HG03196 (cell line): Measurements from ENCODE around the gene GPD2.
"Not testable (repeated sequence)": the region's sequence is repeated elsewhere in the genome, so short reads cannot be mapped to it uniquely, and the experiment has no call there.

ENCODE experiments used
- ATAC-seq: cut with Tn5 transposase; IDR thresholded peaks from one replicate; pipeline ENCODE4 v1.9.1; 2021; ENCODE audit not compliant: unreplicated experiment

GPD2 gene

GRCh38 chr2:156580501-156580900 lies 144.3 kb downstream of the GPD2 start:
- no peak for ATAC-seq

GRCh38 chr2:156581280-156581679 lies 145.1 kb downstream of the GPD2 start:
- ATAC-seq, result no peak

DNA sequence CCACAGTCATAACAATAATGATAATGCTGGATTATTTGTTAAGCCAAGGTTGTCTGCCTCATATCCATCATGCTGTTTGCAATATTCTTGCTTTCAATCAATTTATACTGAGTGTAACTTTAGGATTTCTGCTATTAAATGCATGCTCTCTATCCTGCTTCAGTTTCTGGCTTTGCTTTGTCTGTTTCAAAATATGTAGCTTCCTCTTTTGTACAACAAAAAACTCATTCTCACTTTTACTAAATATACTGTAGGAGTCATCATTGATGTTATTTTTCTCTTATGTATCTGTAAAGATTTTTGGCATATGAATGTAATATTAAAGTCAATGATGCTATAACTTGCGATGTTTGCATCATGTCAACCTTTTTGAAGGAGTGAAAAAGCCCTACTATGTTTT lies 149.3 kb downstream of the GPD2 start:
- no peak for ATAC-seq

DNA sequence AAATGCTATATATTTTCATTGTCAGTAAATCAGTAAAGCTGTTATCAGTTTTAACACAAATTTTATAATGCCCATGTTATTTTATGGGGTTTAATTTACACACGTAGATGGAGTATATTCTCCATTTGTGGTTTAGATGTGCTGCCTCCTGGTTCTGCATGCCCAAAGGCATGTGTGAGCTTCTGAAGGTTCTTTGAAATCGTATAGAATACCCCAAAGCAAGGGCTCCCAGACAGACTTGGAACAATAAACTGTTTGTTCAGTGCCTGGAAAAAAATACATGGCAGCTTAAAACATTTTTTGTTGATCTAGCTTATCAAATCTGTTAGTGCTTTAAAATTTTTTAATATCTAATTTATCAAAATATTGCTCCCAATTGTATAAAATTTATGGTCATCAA lies 150.4 kb downstream of the GPD2 start:
- no peak for ATAC-seq

DNA sequence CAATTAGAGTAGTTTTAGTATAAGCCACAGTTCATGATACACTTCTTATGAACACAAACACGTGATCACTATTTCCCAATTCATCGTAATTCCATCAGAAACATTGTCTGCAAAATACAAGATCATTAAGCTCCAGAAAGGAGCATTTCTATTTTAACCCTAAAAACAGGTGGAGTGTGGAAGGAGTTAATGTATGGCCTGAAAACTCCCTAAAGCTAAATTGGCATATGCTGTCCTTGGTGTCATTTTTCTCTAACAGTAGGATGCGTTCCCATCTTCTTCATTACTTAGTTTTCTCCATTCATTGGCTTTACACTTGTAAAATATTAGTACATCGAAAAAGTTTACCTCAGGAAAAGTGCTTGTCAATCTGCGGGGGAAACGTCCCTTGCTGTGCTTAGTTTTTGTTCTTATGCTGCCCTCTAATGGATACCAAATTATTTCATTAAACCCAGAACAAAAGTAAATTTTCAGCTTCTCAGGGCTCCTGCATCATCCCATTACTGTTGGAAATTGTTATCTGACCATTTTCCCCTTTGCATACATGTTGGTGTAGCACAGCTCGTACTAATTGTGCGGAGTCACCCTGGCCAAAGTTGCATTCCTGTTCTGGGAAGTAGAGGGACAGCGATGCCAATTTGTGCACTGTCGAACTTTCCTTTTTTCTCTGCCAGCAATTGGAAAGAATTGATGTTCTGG lies 153.4 kb downstream of the GPD2 start:
- peak; percentile 70 for ATAC-seq

DNA sequence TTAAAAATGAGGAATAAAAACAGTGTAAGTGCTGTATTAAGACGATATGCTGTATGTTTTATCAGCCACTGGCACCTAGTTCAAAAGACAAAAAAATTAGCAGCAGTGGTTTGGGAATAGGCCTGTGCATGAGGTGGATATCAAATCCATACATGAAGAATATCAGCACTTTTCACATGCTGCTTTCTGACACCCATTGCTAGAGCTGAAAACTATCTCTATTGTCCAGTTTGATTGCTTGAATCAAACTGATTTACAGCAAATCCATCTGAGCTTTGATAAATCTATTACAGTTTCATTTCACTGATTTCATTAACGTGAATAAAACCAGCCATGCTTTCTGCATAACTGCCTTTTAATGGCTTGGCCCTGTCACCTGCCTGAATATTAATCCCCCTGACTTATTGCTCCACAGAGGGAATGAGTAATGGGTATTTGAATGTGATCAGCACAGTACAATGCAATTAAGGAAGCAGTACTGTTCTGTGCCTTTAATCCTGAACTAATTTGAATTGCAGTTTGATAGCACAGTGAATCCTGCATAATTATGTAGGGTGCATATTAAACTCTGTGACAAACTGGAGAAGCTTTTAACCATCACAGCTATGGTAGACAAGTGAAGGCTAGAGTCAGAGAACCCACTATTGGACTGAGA lies 154.0 kb downstream of the GPD2 start:
- ATAC-seq, result no peak

DNA sequence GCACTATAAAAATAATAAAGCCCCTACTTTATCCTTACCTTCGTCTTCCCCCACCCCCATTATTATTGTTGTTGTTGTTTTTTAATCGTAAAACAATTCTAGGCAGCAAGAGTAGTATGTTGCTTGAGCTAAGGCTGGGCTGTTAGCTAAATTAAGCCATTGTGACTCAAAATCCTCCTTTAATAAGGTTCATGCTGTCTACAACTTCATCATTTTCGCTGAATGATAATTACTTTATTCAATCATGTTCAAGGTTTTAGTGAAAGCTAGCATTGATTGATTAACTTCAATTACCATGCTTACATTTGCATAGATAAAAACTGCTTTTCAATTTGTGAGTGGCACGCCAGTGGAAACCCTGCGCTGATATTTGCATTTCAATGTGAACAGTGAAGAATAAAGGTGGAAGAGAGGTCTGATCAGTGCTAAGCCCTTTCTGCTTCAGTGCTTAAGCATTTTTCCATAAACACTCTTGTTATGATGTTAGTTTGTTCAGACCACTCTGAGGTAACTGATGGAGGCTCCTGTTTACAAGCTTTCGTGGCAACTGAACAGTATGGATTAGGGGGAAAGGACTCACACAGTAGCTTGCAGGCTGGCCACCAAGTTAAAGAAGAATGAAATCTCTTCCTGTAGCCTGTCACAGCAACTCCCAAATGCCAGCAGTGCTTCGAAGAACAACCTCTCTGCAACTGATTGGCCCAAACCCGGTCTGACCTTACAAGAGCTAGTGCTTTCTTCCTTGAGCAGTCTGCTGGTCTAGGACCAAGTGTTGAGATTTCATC lies 156.8 kb downstream of the GPD2 start:
- no peak for ATAC-seq

DNA sequence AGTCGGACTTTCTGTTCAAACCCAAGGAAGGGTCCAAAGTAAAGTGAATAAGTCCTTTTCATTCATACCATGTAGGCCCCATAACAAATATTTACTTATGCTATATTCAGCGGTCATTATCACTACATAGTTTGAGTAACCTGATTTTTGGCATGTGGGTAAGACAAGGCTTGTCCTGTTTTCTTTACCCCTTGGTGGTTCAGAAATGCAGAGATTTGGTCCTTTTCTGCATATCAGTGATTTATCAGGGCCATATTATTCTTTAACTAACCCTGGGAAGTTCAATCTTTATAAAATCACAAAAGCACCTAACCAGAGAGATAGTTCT lies 157.4 kb downstream of the GPD2 start:
- no peak for ATAC-seq

DNA sequence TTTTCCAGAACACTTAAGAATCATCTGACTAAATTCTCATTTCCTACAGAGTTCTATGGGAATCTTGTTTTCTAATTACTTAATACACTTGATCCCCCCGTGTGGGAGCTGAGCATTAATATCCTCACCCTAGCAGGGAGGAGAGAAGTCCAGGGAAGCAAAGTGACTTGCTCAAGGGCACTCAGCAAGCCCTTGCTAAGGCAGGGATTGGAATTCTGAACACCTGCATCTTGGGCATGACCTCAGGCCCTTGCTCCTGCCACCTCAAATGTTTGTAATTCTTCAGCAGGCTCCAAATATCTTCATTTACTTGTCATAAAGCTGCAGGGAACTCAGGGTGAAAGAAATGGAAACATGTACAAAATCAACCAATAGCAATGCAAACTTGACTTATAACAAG lies 162.4 kb downstream of the GPD2 start:
- ATAC-seq, result no peak

DNA sequence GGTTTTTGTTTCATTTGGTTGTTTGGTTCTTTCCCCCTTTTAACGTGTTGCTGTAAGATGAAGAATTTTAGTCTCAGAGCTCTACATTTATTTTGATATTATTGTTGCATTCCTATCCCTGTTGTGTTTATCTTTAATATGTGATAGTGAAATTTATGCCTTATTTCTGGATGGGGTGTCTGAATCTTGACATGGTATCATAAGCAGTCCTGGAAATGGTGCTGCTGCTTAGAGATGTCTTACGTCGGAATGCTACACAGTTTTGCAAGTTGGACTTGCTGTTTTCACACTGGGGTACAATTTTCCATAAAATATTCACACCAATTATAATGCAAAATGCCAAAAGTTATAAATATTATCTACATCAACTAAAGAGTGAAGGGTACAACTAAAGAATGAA lies 164.0 kb downstream of the GPD2 start:
- no peak for ATAC-seq

GRCh38 chr2:156601855-156602551 lies 165.8 kb downstream of the GPD2 start:
- no peak for ATAC-seq

DNA sequence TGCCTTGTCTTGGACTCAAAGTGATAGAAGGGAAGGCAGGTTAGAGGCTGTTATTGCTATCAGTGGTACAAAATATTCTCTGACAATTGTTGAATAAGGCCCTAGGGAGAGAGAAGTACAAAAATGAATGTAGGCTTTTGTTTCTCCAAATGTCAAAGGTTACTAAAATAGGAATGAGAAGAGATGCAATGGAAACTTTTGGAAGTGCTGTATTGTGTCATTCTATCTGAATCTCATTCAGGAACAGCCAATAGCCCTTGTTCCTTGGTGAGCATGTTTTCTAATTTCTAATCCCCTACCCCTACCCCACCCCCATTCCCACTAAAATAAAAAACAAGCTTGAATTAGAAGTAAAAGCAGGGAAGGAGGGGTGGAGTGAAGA lies 166.4 kb downstream of the GPD2 start:
- ATAC-seq, result no peak

GRCh38 chr2:156615836-156616322 lies 179.7 kb downstream of the GPD2 start:
- ATAC-seq, result no peak

DNA sequence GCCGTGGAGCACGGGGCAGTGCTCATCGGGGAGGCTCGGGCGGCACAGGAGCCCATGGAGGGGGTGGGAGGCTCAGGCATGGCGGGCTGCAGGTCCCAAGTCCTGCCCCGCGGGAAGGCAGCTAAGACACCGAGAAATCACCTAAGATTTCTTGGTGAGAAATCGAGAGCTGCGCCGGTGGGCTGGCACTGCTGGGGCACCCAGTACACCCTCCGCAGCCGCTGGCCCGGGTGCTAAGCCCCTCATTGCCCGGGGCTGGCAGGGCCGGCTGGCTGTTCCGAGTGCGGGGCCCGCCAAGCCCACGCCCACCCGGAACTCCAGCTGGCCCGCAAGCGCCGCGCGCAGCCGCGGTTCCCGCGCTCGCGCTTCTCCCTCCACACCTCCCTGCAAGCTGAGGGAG lies 181.9 kb downstream of the GPD2 start:
- ATAC-seq, result not testable (repeated sequence)

DNA sequence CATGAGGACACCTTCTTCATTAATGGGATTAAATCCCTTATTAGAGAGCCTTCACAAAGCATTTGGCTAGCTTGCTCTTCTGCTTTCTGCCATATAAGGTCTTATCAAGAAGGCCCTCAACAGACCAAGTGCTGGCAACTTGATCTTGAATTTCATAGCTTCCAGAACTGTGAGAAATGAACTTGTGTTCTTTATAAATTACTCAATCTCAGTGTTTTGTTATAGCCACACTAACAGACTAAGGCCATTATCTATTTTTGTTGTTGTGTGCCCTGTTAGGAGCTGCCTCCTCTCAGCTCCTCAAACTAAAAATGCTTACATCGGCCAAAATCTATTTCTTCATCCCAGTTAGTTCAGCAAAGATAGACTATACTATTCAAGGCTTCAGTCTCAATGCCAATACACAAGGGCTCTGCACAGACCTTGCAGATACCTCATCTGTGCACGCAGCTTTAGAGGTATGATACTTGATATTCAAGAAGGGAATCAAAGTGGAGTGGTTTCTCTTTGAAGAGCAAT lies 182.9 kb downstream of the GPD2 start:
- no peak for ATAC-seq

- no peak for ATAC-seq
Observed at GRCh38 chr2:156622491-156622890, 186.3 kb downstream of the GPD2 start.

GRCh38 chr2:156625360-156626170 lies 189.4 kb downstream of the GPD2 start:
- ATAC-seq, result no peak

GRCh38 chr2:156626931-156627330 lies 190.8 kb downstream of the GPD2 start:
- ATAC-seq, result no peak

GRCh38 chr2:156630579-156631337 lies 194.6 kb downstream of the GPD2 start:
- no peak for ATAC-seq

DNA sequence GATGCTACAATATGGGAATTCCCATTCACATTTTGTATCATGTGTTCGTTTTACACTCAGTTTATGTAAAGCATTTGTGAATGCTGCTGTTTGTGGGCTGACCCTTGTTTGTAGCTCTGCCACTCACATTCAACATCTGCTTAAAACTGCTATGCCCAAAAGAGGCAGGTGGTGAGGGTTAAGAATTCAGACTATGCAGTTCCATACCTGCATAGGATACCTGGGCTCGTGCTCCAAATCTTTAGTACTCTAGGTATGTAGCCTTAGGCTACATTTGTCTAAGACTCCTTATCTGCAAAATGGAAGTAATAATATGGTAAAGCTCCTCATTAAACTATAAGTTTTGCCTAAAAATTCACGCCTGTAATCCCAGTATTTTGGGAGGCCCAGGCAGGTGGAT lies 199.5 kb downstream of the GPD2 start:
- ATAC-seq, result no peak
